ENCODE data around the gene DCDC2B.

Gene DCDC2B

GRCh38 chr1:32192220-32192948, 16.5 kb upstream of the DCDC2B start:
- TF ChIP-seq, protein P1, sequence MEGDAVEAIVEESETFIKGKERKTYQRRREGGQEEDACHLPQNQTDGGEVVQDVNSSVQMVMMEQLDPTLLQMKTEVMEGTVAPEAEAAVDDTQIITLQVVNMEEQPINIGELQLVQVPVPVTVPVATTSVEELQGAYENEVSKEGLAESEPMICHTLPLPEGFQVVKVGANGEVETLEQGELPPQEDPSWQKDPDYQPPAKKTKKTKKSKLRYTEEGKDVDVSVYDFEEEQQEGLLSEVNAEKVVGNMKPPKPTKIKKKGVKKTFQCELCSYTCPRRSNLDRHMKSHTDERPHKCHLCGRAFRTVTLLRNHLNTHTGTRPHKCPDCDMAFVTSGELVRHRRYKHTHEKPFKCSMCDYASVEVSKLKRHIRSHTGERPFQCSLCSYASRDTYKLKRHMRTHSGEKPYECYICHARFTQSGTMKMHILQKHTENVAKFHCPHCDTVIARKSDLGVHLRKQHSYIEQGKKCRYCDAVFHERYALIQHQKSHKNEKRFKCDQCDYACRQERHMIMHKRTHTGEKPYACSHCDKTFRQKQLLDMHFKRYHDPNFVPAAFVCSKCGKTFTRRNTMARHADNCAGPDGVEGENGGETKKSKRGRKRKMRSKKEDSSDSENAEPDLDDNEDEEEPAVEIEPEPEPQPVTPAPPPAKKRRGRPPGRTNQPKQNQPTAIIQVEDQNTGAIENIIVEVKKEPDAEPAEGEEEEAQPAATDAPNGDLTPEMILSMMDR (IDR thresholded peaks at IDR 0.05; ENCODE audit: insufficient read depth, low read length), result no peak
- TF ChIP-seq GABPA (IDR thresholded peaks at IDR 0.05; ENCODE audit: low read depth), result no peak
- TF ChIP-seq, protein P2, sequence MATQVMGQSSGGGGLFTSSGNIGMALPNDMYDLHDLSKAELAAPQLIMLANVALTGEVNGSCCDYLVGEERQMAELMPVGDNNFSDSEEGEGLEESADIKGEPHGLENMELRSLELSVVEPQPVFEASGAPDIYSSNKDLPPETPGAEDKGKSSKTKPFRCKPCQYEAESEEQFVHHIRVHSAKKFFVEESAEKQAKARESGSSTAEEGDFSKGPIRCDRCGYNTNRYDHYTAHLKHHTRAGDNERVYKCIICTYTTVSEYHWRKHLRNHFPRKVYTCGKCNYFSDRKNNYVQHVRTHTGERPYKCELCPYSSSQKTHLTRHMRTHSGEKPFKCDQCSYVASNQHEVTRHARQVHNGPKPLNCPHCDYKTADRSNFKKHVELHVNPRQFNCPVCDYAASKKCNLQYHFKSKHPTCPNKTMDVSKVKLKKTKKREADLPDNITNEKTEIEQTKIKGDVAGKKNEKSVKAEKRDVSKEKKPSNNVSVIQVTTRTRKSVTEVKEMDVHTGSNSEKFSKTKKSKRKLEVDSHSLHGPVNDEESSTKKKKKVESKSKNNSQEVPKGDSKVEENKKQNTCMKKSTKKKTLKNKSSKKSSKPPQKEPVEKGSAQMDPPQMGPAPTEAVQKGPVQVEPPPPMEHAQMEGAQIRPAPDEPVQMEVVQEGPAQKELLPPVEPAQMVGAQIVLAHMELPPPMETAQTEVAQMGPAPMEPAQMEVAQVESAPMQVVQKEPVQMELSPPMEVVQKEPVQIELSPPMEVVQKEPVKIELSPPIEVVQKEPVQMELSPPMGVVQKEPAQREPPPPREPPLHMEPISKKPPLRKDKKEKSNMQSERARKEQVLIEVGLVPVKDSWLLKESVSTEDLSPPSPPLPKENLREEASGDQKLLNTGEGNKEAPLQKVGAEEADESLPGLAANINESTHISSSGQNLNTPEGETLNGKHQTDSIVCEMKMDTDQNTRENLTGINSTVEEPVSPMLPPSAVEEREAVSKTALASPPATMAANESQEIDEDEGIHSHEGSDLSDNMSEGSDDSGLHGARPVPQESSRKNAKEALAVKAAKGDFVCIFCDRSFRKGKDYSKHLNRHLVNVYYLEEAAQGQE (IDR thresholded peaks at IDR 0.05; ENCODE audit: insufficient replicate concordance, low read depth), result no peak
- no peak for TF ChIP-seq SPI1 (IDR thresholded peaks at IDR 0.05; ENCODE audit: borderline replicate concordance, low read depth)
- TF ChIP-seq POLR2AphosphoS5 (IDR thresholded peaks at IDR 0.05; ENCODE audit: low read depth), result no peak
- no peaks in the 10 kb centered on the region for H3K27me3 ChIP-seq (ENCODE audit: insufficient read depth, poor library complexity, severe bottlenecking)
- H3K27ac ChIP-seq (replicated peaks), result no peak overlapping the region
- H3K4me3 ChIP-seq (replicated peaks; ENCODE audit: insufficient read depth, low read length), result no peak overlapping the region
- DNase-seq (ENCODE audit: low read depth in 1 of 2, low spot score in 1 of 2), result no peak

GRCh38 chr1:32194984-32195383, 13.9 kb upstream of the DCDC2B start:
- Histone ChIP-seq H3K27me3 (ENCODE audit: insufficient read depth, poor library complexity, severe bottlenecking) (no peaks in the 10 kb centered on the region), H3K27ac (replicated peaks) (no peak overlapping the region), H3K4me3 (replicated peaks; ENCODE audit: insufficient read depth, low read length) (no peak overlapping the region)
- TF ChIP-seq, protein P2 (IDR thresholded peaks at IDR 0.05; ENCODE audit: insufficient replicate concordance, low read depth), result no peak
- TF ChIP-seq SPI1 (IDR thresholded peaks at IDR 0.05; ENCODE audit: borderline replicate concordance, low read depth) (no peak), POLR2AphosphoS5 (IDR thresholded peaks at IDR 0.05; ENCODE audit: low read depth) (no peak), GABPA (IDR thresholded peaks at IDR 0.05; ENCODE audit: low read depth) (no peak)
- TF ChIP-seq, protein P1 (IDR thresholded peaks at IDR 0.05; ENCODE audit: insufficient read depth, low read length), result no peak
- no peak for DNase-seq (ENCODE audit: low read depth in 1 of 2, low spot score in 1 of 2)

DNA sequence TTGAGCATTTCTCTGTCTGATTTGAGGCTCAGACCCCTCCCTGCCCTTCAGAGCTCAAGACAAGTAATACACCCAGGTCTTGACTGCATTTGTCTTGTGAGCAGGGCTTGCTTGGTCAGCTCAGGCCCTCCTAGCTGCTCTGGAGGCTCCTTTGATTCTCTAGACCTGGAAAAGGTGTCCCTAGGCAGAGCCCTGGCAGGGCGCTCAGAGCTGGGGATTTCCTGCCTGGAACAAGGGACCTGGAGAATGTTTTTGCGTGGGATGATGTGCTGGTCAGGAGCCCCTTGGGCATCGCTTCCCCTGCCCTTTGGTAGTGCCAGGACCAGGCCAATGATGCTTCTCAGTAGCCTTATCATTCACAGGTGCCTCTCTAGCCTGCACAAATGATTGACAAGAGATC, 13.4 kb upstream of the DCDC2B start:
- no peak for TF ChIP-seq SPI1 (IDR thresholded peaks at IDR 0.05; ENCODE audit: borderline replicate concordance, low read depth)
- TF ChIP-seq GABPA (IDR thresholded peaks at IDR 0.05; ENCODE audit: low read depth), result no peak
- TF ChIP-seq, protein P2 (IDR thresholded peaks at IDR 0.05; ENCODE audit: insufficient replicate concordance, low read depth), result no peak
- no peak for TF ChIP-seq POLR2AphosphoS5 (IDR thresholded peaks at IDR 0.05; ENCODE audit: low read depth)
- TF ChIP-seq, protein P1 (IDR thresholded peaks at IDR 0.05; ENCODE audit: insufficient read depth, low read length), result no peak
- Histone ChIP-seq H3K27me3 (ENCODE audit: insufficient read depth, poor library complexity, severe bottlenecking) (no peaks in the 10 kb centered on the region), H3K4me3 (replicated peaks; ENCODE audit: insufficient read depth, low read length) (no peak overlapping the region), H3K27ac (replicated peaks) (no peak overlapping the region)
- DNase-seq (ENCODE audit: low read depth in 1 of 2, low spot score in 1 of 2), result no peak

Measured in HL-60 (cell line).